ENCODE measurements around the gene DOCK4. TPM values are rescaled to one million over a fixed set of nuclear protein-coding genes. Genes with fewer than 3 reads are reported as not detected.

The DOCK4 gene
- total and polyA plus RNA-seq, 2 of the 8 experiments (the other 6 are each of a cell fraction or from before 2014, with no cell fraction given) = 5.1 to 23.6 TPM

DNA sequence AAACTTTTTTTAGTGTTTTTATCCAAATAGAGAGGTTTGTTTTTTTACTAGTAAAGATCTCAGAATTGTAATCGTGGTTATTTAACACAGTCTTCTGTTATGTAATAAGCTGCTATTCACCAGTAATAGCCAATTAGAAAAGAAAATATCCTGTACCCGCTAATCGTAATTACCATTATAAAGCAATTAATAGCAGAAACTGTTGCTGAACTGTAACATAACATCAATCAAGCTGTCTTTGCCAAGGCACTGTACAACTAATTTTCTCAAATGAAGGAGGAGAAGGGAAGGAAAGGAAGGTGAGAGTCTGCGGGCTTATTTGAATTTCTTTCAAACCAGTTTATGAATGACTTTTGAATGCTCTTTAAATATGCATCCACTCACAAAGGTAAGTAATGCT, 9.6 kb upstream of the DOCK4 start:
- Histone ChIP-seq H3K27ac (ENCODE audit: low read depth, low read length) (no peak overlapping the region), H4K91ac (replicated peaks; ENCODE audit: insufficient read length, low read length) (no peak overlapping the region), H3K4me2 (ENCODE audit: insufficient read depth in 1 of 2, low read depth in 2 of 2, low read length in 2 of 2) (no peak overlapping the region), H3K9me3 (ENCODE audit: insufficient read depth in 2 of 2, low read depth in 1 of 2, low read length in 1 of 2) (no peaks in the 10 kb centered on the region; a peak in 1 of 4 replicates), H3K4me1 (replicated peaks in 1 of 4; ENCODE audit: control insufficient read depth in 3 of 4, insufficient read depth in 4 of 4, low read length in 3 of 4) (peaks cover 0 to 9% (median 4%) of the 10 kb centered on the region in 4 experiments; a peak in 4 of 7 replicates), H3K23ac (ENCODE audit: insufficient read length) (no peak overlapping the region), H2BK5ac (ENCODE audit: low read depth, low read length) (no peak overlapping the region), H4K20me1 (replicated peaks in 1 of 2; ENCODE audit: control insufficient read depth in 1 of 2, insufficient read depth in 2 of 2, low read length in 2 of 2) (peaks cover 2 to 7% of the 10 kb centered on the region in 2 experiments), H2AFZ (ENCODE audit: low read length) (no peak overlapping the region), H4K8ac (ENCODE audit: extremely low read depth, insufficient read depth, low read length) (no peak overlapping the region), H3K23me2 (ENCODE audit: low read depth, low read length) (no peaks in the 10 kb centered on the region), H3K79me1 (ENCODE audit: low read depth, low read length) (no peaks in the 10 kb centered on the region; the same call in 1 of the 2 replicates), H3K14ac (ENCODE audit: insufficient read length) (no peak overlapping the region), H3K18ac (ENCODE audit: extremely low read depth, low read length) (no peak overlapping the region), H2BK120ac (replicated peaks; ENCODE audit: low read depth, low read length) (no peak overlapping the region), H3K9ac (replicated peaks in 1 of 4; ENCODE audit: extremely low read depth in 1 of 4, low read depth in 3 of 4, low read length in 3 of 4) (no peak overlapping the region), H2BK12ac (ENCODE audit: low read depth, low read length) (no peak overlapping the region), H3K27me3 (replicated peaks in 1 of 4; ENCODE audit: control insufficient read depth in 3 of 4, extremely low read depth in 1 of 4, insufficient read depth in 3 of 4, low read length in 3 of 4) (peaks cover 0 to 2% (median 0%) of the 10 kb centered on the region in 4 experiments; a peak in 1 of 7 replicates), H3K56ac (replicated peaks; ENCODE audit: insufficient read length, low read depth, low read length) (no peak overlapping the region), H2BK20ac (ENCODE audit: low read length) (no peak overlapping the region), H4K5ac (ENCODE audit: insufficient read length, low read depth, low read length) (no peak overlapping the region), H2AK5ac (ENCODE audit: low read depth, low read length) (no peak overlapping the region), H3K4me3 (ENCODE audit: extremely low read depth in 1 of 4, insufficient read depth in 2 of 4, low read depth in 3 of 4, low read length in 4 of 4) (no peak overlapping the region), H2BK15ac (ENCODE audit: low read length) (no peak overlapping the region), H3K79me2 (ENCODE audit: control insufficient read depth in 1 of 2, insufficient read depth in 2 of 2, low read length in 2 of 2) (peaks cover 0 to 70% of the 10 kb centered on the region in 2 experiments; a peak in 2 of 4 replicates), H3K36me3 (ENCODE audit: control insufficient read depth in 2 of 4, insufficient read depth in 4 of 4, low read length in 3 of 4) (no peaks in the 10 kb centered on the region), H3K4ac (replicated peaks; ENCODE audit: insufficient read length, low read depth, low read length) (no peak overlapping the region)
- WGBS, 2 experiments (ENCODE audit: extremely low coverage in 1 of 2, insufficient coverage in 1 of 2, insufficient read length in 1 of 2, insufficient replicate concordance in 2 of 2, low coverage in 1 of 2, low lambda C conversion rate in 2 of 2, missing lambda C conversion rate in 1 of 2) = 79% methylated on average over 4 of the region's 4 CpGs; no CpG with 5 or more reads in 1 of the 2 experiments
- ChIA-PET CTCF (ENCODE audit: partially characterized antibody) (interaction anchor here (0.7 to 3.9 kb wide), 5 partner anchors 10 to 480 kb away, joined by 3 to 18 read pairs (median 5); no protein-coding TSS in a partner anchor), POLR2A (ENCODE audit: partially characterized antibody) (no interaction called here)
- no peak for DNase-seq (ENCODE audit: low read depth in 1 of 2, low spot score in 2 of 2)
- FAIRE-seq = no peak
- TF ChIP-seq SIRT6 (IDR thresholded peaks at IDR 0.05; ENCODE audit: low read length) (no peak), TEAD4 (IDR thresholded peaks at IDR 0.05; ENCODE audit: low read depth, low read length) (no peak), EZH2 (IDR thresholded peaks at IDR 0.05; ENCODE audit: low read depth, low read length, severe bottlenecking) (no peak), HDAC6 (IDR thresholded peaks at IDR 0.05; ENCODE audit: low read depth, low read length) (no peak), RNF2 (IDR thresholded peaks at IDR 0.05; ENCODE audit: borderline replicate concordance, low read depth, low read length, missing control alignments, poor library complexity, severe bottlenecking) (no peak), TAF1 (IDR thresholded peaks at IDR 0.05; ENCODE audit: low read depth, low read length) (no peak), CHD2 (IDR thresholded peaks at IDR 0.05; ENCODE audit: low read length) (no peak)

Measured in H1 (cell line).